Caco-2 (cell line): ENCODE measurements around the gene CR2. TPM values are rescaled to one million over a fixed set of nuclear protein-coding genes. Genes with fewer than 3 reads are reported as not detected.

Source experiments
- BruUV-seq: library from RNA; stranded (reverse); fragments of 400-500 nt; replicated peaks from 2 replicates; lab custom pipeline; 2021; lab: Mats Ljungman, UMichigan
- CTCF ChIA-PET: fragments of 300-600 bp; sonication (Branson Sonifier 250); formaldehyde crosslinking; loops from one replicate; lab custom pipeline; 2022; ENCODE audit warnings: antibody characterized with exemption; lab: Charles Lee
- POLR2A ChIA-PET: fragments of 300-600 bp; sonication (Branson Sonifier 250); formaldehyde crosslinking; loops from one replicate; lab custom pipeline; 2022; ENCODE audit warnings: antibody characterized with exemption; lab: Charles Lee
- DNase-seq, 2 experiments: peaks; one replicate each; pipeline versions ENCODE4 v3.0.0 to v3.0.0-alpha.2; 2020 to 2022
- H3K27me3 ChIP-seq: replicated peaks from 2 replicates; pipeline ENCODE4 v1.6.0; 2011; ENCODE audit warnings: low read length; ENCODE audit not compliant: control insufficient read depth, insufficient read depth
- H3K36me3 ChIP-seq: 2 replicates; pipeline ENCODE4 v1.5.1; 2011; ENCODE audit warnings: low read length; ENCODE audit not compliant: control insufficient read depth, insufficient read depth
- H3K4me1 ChIP-seq: fragments of 250-450 bp; sonication (Bioruptor Pico); 2 replicates; pipeline ENCODE4 v1.5.1; 2020; ENCODE audit warnings: mild to moderate bottlenecking
- H3K4me3 ChIP-seq: 2 replicates; pipeline ENCODE4 v1.5.1; 2011; ENCODE audit warnings: low read depth, mild to moderate bottlenecking, control low read depth, low read length
- H3K9me3 ChIP-seq: fragments of 250-450 bp; sonication (Bioruptor Pico); 2 replicates; pipeline ENCODE4 v1.5.1; 2020; ENCODE audit warnings: mild to moderate bottlenecking, moderate library complexity
- H3K27ac Mint-ChIP-seq: one replicate; pipeline ENCODE4 v1.8.0; 2022; ENCODE audit warnings: mixed read lengths; ENCODE audit not compliant: unreplicated experiment
- H3K27me3 Mint-ChIP-seq: one replicate; pipeline ENCODE4 v1.8.0; 2022; ENCODE audit warnings: mixed read lengths; ENCODE audit not compliant: insufficient read depth, unreplicated experiment
- H3K36me3 Mint-ChIP-seq: one replicate; pipeline ENCODE4 v1.8.0; 2022; ENCODE audit warnings: mild to moderate bottlenecking, mixed read lengths; ENCODE audit not compliant: insufficient read depth, unreplicated experiment
- H3K4me1 Mint-ChIP-seq: one replicate; pipeline ENCODE4 v1.8.0; 2022; ENCODE audit warnings: low read depth, mixed read lengths; ENCODE audit not compliant: unreplicated experiment
- H3K4me3 Mint-ChIP-seq: one replicate; pipeline ENCODE4 v1.8.0; 2022; ENCODE audit warnings: mild to moderate bottlenecking, moderate library complexity, mixed read lengths; ENCODE audit not compliant: unreplicated experiment
- H3K9me3 Mint-ChIP-seq: one replicate; pipeline ENCODE4 v1.8.0; 2022; ENCODE audit warnings: mixed read lengths; ENCODE audit not compliant: unreplicated experiment
- intact Hi-C: fragments of 100-400 bp; cut with micrococcal nuclease; formaldehyde crosslinking; loops from one replicate; pipeline ENCODE4 v1.10.0; 2022; ENCODE audit not compliant: unreplicated experiment
- total RNA-seq: library from RNA; stranded (reverse); gene quantifications from 2 replicates; pipeline ENCODE4 v1.2.3, GENCODE V29; 2022
- TF ChIP-seq, protein P1 (sequence below), 2 experiments: fragments of 200-600 bp in 1 of 2; IDR thresholded peaks; 1 replicate in 1 of 2; 2 replicates in 1 of 2; pipeline versions ENCODE4 v1.5.1 to v1.8.0; 2011 to 2022; ENCODE audit warnings: antibody characterized with exemption in 1 of 2, control low read depth in 1 of 2, inconsistent platforms in 1 of 2, low read depth in 1 of 2, low read length in 1 of 2, mild to moderate bottlenecking in 1 of 2, moderate library complexity in 1 of 2; ENCODE audit not compliant: insufficient read depth in 1 of 2, severe bottlenecking in 1 of 2, unreplicated experiment in 1 of 2

The CR2 gene
- total RNA-seq, 1 experiment from 2014 or later, result 0.34 TPM

DNA sequence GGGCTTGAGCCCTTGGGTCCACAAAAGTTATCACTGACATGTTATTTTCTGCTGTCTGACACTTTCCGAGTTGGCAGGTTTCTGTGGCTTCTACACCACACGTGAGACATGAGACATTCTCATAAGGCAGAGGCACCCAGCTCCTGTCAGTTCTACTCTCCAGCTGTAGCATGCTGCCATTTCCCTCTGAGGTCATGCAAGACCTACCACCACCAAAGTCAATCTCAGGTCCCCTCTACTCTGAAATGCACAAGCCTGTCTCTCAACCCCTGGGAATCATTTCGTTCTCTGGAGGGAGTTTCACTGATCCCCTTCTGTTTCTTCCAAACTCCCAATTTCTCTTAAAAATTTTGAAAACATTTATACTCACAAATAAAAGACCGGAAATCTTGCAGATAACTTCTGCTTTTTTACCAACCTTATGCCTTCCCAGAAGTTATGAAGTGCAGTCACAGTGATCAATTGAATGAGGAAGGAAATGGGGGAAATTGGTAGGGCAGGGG, 39.5 kb upstream of the CR2 start:
- H3K9me3 Mint-ChIP-seq, result peaks cover under 1% of the 10 kb centered on the region
- POLR2A ChIA-PET, result no interaction called here
- H3K4me3 ChIP-seq, result no peak overlapping the region
- no peak overlapping the region for H3K27ac Mint-ChIP-seq
- no TSS peak for BruUV-seq
- no peak for DNase-seq
- no peaks in the 10 kb centered on the region for H3K4me1 Mint-ChIP-seq
- H3K27me3 Mint-ChIP-seq, result peaks cover 7% of the 10 kb centered on the region
- no peaks in the 10 kb centered on the region for H3K9me3 ChIP-seq
- no peaks in the 10 kb centered on the region for H3K36me3 ChIP-seq
- H3K4me3 Mint-ChIP-seq, result no peak overlapping the region
- TF ChIP-seq, protein P1, sequence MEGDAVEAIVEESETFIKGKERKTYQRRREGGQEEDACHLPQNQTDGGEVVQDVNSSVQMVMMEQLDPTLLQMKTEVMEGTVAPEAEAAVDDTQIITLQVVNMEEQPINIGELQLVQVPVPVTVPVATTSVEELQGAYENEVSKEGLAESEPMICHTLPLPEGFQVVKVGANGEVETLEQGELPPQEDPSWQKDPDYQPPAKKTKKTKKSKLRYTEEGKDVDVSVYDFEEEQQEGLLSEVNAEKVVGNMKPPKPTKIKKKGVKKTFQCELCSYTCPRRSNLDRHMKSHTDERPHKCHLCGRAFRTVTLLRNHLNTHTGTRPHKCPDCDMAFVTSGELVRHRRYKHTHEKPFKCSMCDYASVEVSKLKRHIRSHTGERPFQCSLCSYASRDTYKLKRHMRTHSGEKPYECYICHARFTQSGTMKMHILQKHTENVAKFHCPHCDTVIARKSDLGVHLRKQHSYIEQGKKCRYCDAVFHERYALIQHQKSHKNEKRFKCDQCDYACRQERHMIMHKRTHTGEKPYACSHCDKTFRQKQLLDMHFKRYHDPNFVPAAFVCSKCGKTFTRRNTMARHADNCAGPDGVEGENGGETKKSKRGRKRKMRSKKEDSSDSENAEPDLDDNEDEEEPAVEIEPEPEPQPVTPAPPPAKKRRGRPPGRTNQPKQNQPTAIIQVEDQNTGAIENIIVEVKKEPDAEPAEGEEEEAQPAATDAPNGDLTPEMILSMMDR (IDR thresholded peaks at IDR 0.05; ENCODE audit: insufficient read depth in 1 of 2, low read depth in 1 of 2, low read length in 1 of 2, severe bottlenecking in 1 of 2, unreplicated experiment in 1 of 2), result no peak
- CTCF ChIA-PET, result no interaction called here
- no peaks in the 10 kb centered on the region for H3K4me1 ChIP-seq
- H3K36me3 Mint-ChIP-seq, result no peaks in the 10 kb centered on the region
- no peaks in the 10 kb centered on the region for H3K27me3 ChIP-seq
- intact Hi-C loops, result no loop called here

DNA sequence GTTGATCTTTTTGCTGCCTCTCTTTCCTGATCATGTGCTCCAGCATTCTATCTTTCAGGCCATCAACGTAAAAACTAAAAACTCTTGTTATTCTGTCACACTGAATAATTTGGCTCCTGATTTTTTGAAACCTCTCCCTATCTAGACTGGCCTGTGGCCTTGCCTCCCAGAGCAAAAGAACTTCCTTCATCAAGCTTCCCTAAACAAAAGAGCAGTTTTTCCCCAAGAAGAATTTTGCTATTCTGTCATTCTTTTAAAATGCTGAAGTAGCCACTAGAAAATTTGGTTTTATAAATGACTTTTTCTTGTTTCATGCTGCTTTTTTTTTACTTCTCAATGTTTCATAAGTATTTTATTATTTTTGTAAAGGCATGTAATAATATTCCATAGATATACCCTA, 37.1 kb upstream of the CR2 start:
- no peaks in the 10 kb centered on the region for H3K4me1 Mint-ChIP-seq
- no TSS peak for BruUV-seq
- no peaks in the 10 kb centered on the region for H3K36me3 ChIP-seq
- CTCF ChIA-PET, result interaction anchor here (0.5 to 1.5 kb wide), 2 partner anchors 12 to 822 kb away, joined by 3 to 4 read pairs; no protein-coding TSS in a partner anchor
- H3K27ac Mint-ChIP-seq, result no peak overlapping the region
- no peak overlapping the region for H3K4me3 ChIP-seq
- H3K27me3 ChIP-seq, result no peaks in the 10 kb centered on the region
- no peaks in the 10 kb centered on the region for H3K36me3 Mint-ChIP-seq
- peaks cover 2% of the 10 kb centered on the region; the same call in 1 of the 2 replicates for H3K9me3 ChIP-seq
- H3K9me3 Mint-ChIP-seq, result peaks cover 10% of the 10 kb centered on the region
- DNase-seq, result no peak
- peaks cover 7% of the 10 kb centered on the region for H3K27me3 Mint-ChIP-seq
- H3K4me3 Mint-ChIP-seq, result no peak overlapping the region
- TF ChIP-seq, protein P1 (IDR thresholded peaks at IDR 0.05; ENCODE audit: insufficient read depth in 1 of 2, low read depth in 1 of 2, low read length in 1 of 2, severe bottlenecking in 1 of 2, unreplicated experiment in 1 of 2), result no peak
- POLR2A ChIA-PET, result no interaction called here
- intact Hi-C loops, result no loop called here
- no peaks in the 10 kb centered on the region for H3K4me1 ChIP-seq

DNA sequence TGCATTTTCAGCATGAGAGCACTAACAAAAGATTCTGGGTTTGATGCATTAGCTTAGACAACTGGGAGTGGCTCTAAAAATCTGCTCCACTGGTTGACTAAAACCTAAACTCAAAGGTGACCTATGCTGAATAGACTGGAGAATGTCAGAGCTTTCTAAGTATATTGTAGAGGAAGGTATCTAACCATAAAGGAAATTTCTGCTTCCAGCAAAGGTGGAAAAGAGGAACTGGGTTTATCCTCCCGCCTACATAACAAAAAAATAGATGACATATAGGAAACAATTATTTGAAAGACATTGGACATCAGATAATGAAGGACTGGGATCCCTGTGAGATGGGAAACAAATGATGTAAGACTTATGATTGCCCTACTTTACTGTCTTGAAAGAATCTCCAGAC, 35.8 kb upstream of the CR2 start:
- H3K27me3 Mint-ChIP-seq, result peaks cover 7% of the 10 kb centered on the region
- Histone ChIP-seq H3K27me3 (no peaks in the 10 kb centered on the region), H3K4me1 (peaks cover 1% of the 10 kb centered on the region; the same call in 1 of the 2 replicates), H3K36me3 (no peaks in the 10 kb centered on the region), H3K9me3 (peaks cover 2% of the 10 kb centered on the region; the same call in 1 of the 2 replicates), H3K4me3 (no peak overlapping the region)
- ChIA-PET CTCF (interaction anchor here (1.5 kb wide), 1 partner anchor 14 kb away, joined by 4 read pairs; no protein-coding TSS in a partner anchor), POLR2A (no interaction called here)
- H3K36me3 Mint-ChIP-seq, result no peaks in the 10 kb centered on the region
- H3K4me3 Mint-ChIP-seq, result no peak overlapping the region
- no peaks in the 10 kb centered on the region for H3K4me1 Mint-ChIP-seq
- peaks cover 10% of the 10 kb centered on the region for H3K9me3 Mint-ChIP-seq
- no TSS peak for BruUV-seq
- intact Hi-C loops, result no loop called here
- H3K27ac Mint-ChIP-seq, result no peak overlapping the region
- no peak for DNase-seq
- TF ChIP-seq, protein P1 (IDR thresholded peaks at IDR 0.05; ENCODE audit: insufficient read depth in 1 of 2, low read depth in 1 of 2, low read length in 1 of 2, severe bottlenecking in 1 of 2, unreplicated experiment in 1 of 2), result no peak
